Urinary bladder (tissue), 4 donors: ENCODE results near the gene PRDM4. TPM values are rescaled to one million over a fixed set of nuclear protein-coding genes. Genes with fewer than 3 reads are reported as not detected.
"Not testable (repeated sequence)": the region's sequence is repeated elsewhere in the genome, so short reads cannot be mapped to it uniquely, and the experiment has no call there.

Source experiments
- DNase-seq: peaks from one replicate; pipeline ENCODE4 v3.0.0-alpha.2; 2015; ENCODE audit errors: extremely low spot score
- H3K27ac ChIP-seq: one replicate; pipeline ENCODE4 v1.5.1; 2013; ENCODE audit warnings: low read depth, mild to moderate bottlenecking, moderate library complexity
- H3K36me3 ChIP-seq: one replicate; pipeline ENCODE4 v1.6.1; 2013; ENCODE audit warnings: mild to moderate bottlenecking, moderate library complexity; ENCODE audit not compliant: insufficient read depth
- H3K4me1 ChIP-seq: one replicate; pipeline ENCODE4 v1.6.1; 2013; ENCODE audit warnings: mild to moderate bottlenecking, moderate library complexity; ENCODE audit not compliant: insufficient read depth
- H3K4me3 ChIP-seq: one replicate; pipeline ENCODE4 v1.5.1; 2013; ENCODE audit warnings: low read depth, low read length
- WGBS: extraction: QIAGEN DNeasy Blood & Tissue Kit; methylation state at CpG from one replicate; pipeline ENCODE4 v1.1.7; 2013; 5-methylcytosine and 5-hydroxymethylcytosine counted together
- polyA plus RNA-seq: library from polyadenylated mRNA; stranded (reverse); fragments of 200-250 nt; gene quantifications from one replicate; pipeline ENCODE4 v1.2.3, GENCODE V29; 2013
- total RNA-seq: library from RNA; depleted of rRNA; stranded (reverse); fragments of >200 nt; gene quantifications from one replicate; pipeline ENCODE4 v1.2.3, GENCODE V29; 2014
- donor health status: healthy with polysubstance abuse.
- donor health status: healthy.

PRDM4 gene
- total and polyA plus RNA-seq, 2 donors: 15.7 to 16.2 TPM

DNA sequence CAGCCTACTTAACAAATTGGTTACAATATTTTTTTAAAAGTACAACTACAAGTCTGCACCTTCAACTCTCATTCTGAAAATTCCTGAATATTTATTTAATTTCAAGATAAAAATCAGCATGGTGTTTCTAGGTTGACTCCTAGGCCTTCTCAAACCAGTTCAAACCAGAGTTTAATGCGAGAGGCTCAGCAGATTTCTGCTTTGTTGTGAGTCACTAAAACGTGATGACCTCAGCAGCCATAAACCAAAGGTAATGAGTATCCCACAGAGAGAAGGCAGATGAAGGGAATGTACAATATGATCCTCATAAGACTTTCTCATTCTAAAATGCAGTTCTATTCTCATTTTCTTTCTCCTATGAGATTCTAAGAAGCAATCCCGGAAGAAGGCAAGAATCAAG is 1.5 kb downstream of the PRDM4 start:
- no peak for DNase-seq
- peaks cover 1% of the 10 kb centered on the region for H3K4me1 ChIP-seq
- H3K27ac ChIP-seq: no peak overlapping the region
- WGBS: 37% methylated on average over 3 of the region's 3 CpGs
- peaks cover 3% of the 10 kb centered on the region for H3K36me3 ChIP-seq
- H3K4me3 ChIP-seq: no peak overlapping the region

DNA sequence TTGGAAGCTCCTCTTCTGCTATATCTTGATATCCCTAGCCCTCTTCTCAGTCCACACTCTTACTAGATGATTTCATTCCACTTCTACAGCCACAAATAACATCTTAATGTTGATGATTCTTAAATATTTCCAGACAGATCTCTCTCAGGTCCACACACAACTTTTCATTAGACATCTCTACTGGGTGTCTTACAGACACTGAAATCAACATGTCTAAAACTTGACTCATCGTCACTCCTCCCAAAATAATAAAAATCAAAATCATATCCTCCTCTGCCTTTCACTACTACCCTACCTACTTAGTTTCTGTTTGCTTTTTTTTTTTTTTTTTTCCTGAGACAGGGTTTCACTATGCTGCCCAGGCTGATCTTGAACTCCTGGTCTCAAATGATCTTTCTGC is 11.9 kb downstream of the PRDM4 start:
- Histone ChIP-seq H3K27ac (no peak overlapping the region), H3K4me1 (no peaks in the 10 kb centered on the region), H3K36me3 (peaks cover 2% of the 10 kb centered on the region), H3K4me3 (no peak overlapping the region)
- DNase-seq: no peak
- 97% methylated on average over 1 of the region's 1 CpG for WGBS

- Histone ChIP-seq H3K36me3 (peaks cover 2% of the 10 kb centered on the region), H3K4me3 (no peak overlapping the region), H3K4me1 (no peaks in the 10 kb centered on the region), H3K27ac (no peak overlapping the region)
- no peak for DNase-seq
- 83% methylated on average over 6 of the region's 6 CpGs for WGBS
These were observed 12.5 kb downstream of the PRDM4 start for GRCh38 chr12:107748472-107748871.

DNA sequence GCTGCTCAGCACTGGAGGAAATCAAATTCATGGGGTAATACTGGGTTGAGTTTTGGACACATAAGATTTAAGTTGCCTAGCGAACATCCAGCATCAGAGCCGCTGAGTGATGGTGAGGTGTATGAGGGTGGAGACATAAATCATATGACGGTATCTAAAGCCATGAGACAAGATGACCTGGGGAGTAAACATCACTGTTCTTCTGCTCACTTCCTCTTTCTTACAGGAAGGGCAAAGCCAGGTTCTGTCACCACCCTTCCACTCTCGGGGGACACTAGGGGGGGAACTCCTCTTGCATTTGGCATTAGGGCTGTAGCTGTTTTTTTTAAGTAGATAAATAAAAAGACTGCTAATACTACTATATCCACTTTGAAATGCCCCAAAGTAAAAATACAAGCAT is 24.0 kb downstream of the PRDM4 start:
- 88% methylated on average over 4 of the region's 4 CpGs for whole genome bisulfite sequencing
- Histone ChIP-seq H3K4me3 (no peak overlapping the region), H3K4me1 (no peaks in the 10 kb centered on the region), H3K36me3 (peaks cover 9% of the 10 kb centered on the region), H3K27ac (no peak overlapping the region)
- no peak for DNase-seq

- no peak for DNase-seq
- Histone ChIP-seq H3K4me1 (no peaks in the 10 kb centered on the region), H3K27ac (no peak overlapping the region), H3K36me3 (peaks cover 5% of the 10 kb centered on the region), H3K4me3 (no peak overlapping the region)
- 75% methylated on average over 2 of the region's 2 CpGs for WGBS
These were observed 25.2 kb downstream of the PRDM4 start for GRCh38 chr12:107735763-107736162.

DNA sequence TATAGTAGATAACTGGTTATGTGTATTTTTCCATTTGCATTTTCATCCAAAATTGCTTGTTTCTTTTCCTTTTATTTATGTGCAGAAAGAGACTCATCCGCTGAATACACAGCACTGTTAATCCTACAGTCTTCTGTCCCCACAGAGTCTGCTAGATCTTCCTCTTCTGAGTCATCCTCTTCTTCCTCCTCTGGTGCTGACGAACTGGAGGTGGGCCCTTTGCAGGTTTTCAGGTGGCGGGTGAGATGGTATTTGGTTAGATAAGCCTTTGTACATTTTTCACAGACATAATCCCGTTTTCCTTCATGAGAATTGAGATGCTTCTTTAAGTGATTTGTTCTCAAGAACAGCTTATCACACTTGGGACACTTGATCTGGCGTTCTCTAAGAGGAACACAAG is 26.8 kb downstream of the PRDM4 start:
- Histone ChIP-seq H3K4me3 (no peak overlapping the region), H3K4me1 (no peaks in the 10 kb centered on the region), H3K27ac (no peak overlapping the region), H3K36me3 (peaks cover 3% of the 10 kb centered on the region)
- WGBS: 87% methylated on average over 5 of the region's 5 CpGs
- no peak for DNase-seq

- DNase-seq: no peak
- H3K27ac ChIP-seq: no peak overlapping the region
- H3K4me3 ChIP-seq: no peak overlapping the region
- no peaks in the 10 kb centered on the region for H3K4me1 ChIP-seq
- WGBS: 72% methylated on average over 3 of the region's 3 CpGs
- H3K36me3 ChIP-seq: no peaks in the 10 kb centered on the region
These were observed 28.6 kb downstream of the PRDM4 start for GRCh38 chr12:107732365-107732764.

- DNase-seq: no peak
- Histone ChIP-seq H3K4me3 (no peak overlapping the region), H3K27ac (no peak overlapping the region), H3K4me1 (no peaks in the 10 kb centered on the region), H3K36me3 (no peaks in the 10 kb centered on the region)
- WGBS: 74% methylated on average over 4 of the region's 4 CpGs
These were observed 29.6 kb downstream of the PRDM4 start for GRCh38 chr12:107731366-107731765.

DNA sequence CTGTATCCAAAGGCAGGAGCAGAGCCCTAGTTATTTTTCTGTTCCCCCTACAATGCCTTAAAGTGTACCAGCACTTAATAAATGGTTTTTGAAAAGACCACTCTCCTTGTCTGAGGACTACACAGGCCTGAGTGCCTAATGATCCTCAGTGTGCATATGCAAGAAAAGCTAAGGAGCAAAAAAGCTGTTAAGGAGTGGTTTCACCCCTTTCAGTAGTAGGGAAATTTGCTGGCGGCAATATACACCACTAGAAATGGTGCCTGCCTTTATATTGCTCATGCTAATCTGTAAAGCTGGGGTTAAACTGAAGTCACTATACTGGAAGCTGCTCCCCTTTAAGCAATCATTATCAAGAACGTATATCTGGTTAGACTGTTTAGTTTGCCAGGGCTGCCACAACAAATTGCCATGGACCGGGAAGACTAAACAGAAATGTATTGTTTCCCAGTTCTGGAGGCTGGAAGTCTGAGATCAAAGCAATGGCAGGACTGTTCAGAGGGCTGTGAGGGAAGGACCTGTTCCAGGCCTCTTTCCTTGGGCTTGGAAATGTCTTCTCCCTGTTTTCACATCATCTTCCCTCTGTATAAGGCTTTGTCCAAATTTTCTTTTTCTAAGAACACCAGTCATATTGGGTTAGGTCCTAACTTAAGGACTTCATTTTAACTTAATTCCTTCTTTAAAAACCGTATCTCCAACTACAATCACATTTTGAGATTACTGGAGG is 30.2 kb downstream of the PRDM4 start:
- H3K27ac ChIP-seq: no peak overlapping the region
- H3K4me3 ChIP-seq: no peak overlapping the region
- WGBS: 60% methylated on average over 4 of the region's 4 CpGs
- H3K36me3 ChIP-seq: no peaks in the 10 kb centered on the region
- DNase-seq: no peak
- no peaks in the 10 kb centered on the region for H3K4me1 ChIP-seq

DNA sequence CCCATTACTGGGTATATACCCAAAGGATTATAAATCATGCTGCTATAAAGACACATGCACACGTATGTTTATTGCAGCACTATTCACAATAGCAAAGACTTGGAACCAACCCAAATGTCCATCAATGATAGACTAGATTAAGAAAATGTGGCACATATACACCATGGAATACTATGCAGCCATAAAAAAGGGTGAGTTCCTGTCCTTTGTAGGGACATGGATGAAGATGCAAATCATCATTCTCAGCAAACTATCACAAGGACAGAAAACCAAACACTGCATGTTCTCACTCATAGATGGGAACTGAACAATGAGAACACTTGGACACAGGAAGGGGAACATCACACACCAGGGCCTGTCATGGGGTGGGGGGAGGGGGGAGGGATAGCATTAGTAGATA is 33.2 kb downstream of the PRDM4 start:
- WGBS: no CpG with 5 or more reads among the region's 1 CpG
- not testable (repeated sequence) for H3K4me3 ChIP-seq, DNase-seq, H3K36me3 ChIP-seq, H3K4me1 ChIP-seq, H3K27ac ChIP-seq

GRCh38 chr12:107727327-107727726 is 33.6 kb downstream of the PRDM4 start:
- H3K4me3 ChIP-seq, DNase-seq, H3K36me3 ChIP-seq, H3K27ac ChIP-seq, H3K4me1 ChIP-seq: not testable (repeated sequence)
- WGBS: 71% methylated on average over 1 of the region's 1 CpG

GRCh38 chr12:107718606-107719005 is 42.3 kb downstream of the PRDM4 start:
- no peak for DNase-seq
- Histone ChIP-seq H3K36me3 (peaks cover 2% of the 10 kb centered on the region), H3K4me3 (no peak overlapping the region), H3K4me1 (no peaks in the 10 kb centered on the region), H3K27ac (no peak overlapping the region)
- WGBS: 95% methylated on average over 1 of the region's 1 CpG

GRCh38 chr12:107715780-107716179 is 45.2 kb downstream of the PRDM4 start:
- DNase-seq: no peak
- H3K4me3 ChIP-seq: no peak overlapping the region
- H3K27ac ChIP-seq: no peak overlapping the region
- H3K4me1 ChIP-seq: no peaks in the 10 kb centered on the region
- peaks cover 5% of the 10 kb centered on the region for H3K36me3 ChIP-seq

- H3K4me3 ChIP-seq, H3K4me1 ChIP-seq, H3K27ac ChIP-seq, DNase-seq: not testable (repeated sequence)
- peaks cover 12% of the 10 kb centered on the region for H3K36me3 ChIP-seq
- WGBS: 96% methylated on average over 5 of the region's 5 CpGs
These were observed 55.4 kb downstream of the PRDM4 start for GRCh38 chr12:107705522-107705921.

GRCh38 chr12:107704041-107704440 is 56.9 kb downstream of the PRDM4 start:
- Histone ChIP-seq H3K27ac (no peak overlapping the region), H3K4me3 (no peak overlapping the region), H3K36me3 (peaks cover 16% of the 10 kb centered on the region), H3K4me1 (no peaks in the 10 kb centered on the region)
- 86% methylated on average over 5 of the region's 5 CpGs for WGBS
- DNase-seq: no peak
